Measurements from ENCODE around the gene INO80B. TPM values are rescaled to one million over a fixed set of nuclear protein-coding genes. Genes with fewer than 3 reads are reported as not detected.

Gene INO80B
- total RNA-seq, 2 donors from 2014 or later, result 10.4 to 14.6 TPM

GRCh38 chr2:74499940-74500577 lies 45.2 kb downstream of the INO80B start:
- TF ChIP-seq, protein P1, sequence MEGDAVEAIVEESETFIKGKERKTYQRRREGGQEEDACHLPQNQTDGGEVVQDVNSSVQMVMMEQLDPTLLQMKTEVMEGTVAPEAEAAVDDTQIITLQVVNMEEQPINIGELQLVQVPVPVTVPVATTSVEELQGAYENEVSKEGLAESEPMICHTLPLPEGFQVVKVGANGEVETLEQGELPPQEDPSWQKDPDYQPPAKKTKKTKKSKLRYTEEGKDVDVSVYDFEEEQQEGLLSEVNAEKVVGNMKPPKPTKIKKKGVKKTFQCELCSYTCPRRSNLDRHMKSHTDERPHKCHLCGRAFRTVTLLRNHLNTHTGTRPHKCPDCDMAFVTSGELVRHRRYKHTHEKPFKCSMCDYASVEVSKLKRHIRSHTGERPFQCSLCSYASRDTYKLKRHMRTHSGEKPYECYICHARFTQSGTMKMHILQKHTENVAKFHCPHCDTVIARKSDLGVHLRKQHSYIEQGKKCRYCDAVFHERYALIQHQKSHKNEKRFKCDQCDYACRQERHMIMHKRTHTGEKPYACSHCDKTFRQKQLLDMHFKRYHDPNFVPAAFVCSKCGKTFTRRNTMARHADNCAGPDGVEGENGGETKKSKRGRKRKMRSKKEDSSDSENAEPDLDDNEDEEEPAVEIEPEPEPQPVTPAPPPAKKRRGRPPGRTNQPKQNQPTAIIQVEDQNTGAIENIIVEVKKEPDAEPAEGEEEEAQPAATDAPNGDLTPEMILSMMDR (IDR thresholded peaks at IDR 0.05), result no peak
- Histone ChIP-seq H3K4me1 (peaks cover 0 to 62% of the 10 kb centered on the region in 2 donors), H3K27ac (no peak overlapping the region), H3K36me3 (peaks cover 4% of the 10 kb centered on the region), H3K9me3 (no peaks in the 10 kb centered on the region), H3K4me3 (peak overlapping the region in 1 of 2 donors; percentile 51), H3K27me3 (peaks cover 18 to 21% of the 10 kb centered on the region in 2 donors)
- DNase-seq (ENCODE audit: low spot score), result no peak

GRCh38 chr2:74500578-74500946 lies 45.7 kb downstream of the INO80B start:
- Histone ChIP-seq H3K27ac (no peak overlapping the region), H3K36me3 (peaks cover 9% of the 10 kb centered on the region), H3K4me3 (no peak overlapping the region), H3K9me3 (no peaks in the 10 kb centered on the region), H3K4me1 (peaks cover 0 to 67% of the 10 kb centered on the region in 2 donors), H3K27me3 (peaks cover 18 to 21% of the 10 kb centered on the region in 2 donors)
- TF ChIP-seq, protein P1 (IDR thresholded peaks at IDR 0.05), result no peak
- DNase-seq (ENCODE audit: low spot score), result no peak

GRCh38 chr2:74501335-74502071 lies 46.6 kb downstream of the INO80B start:
- no peak for DNase-seq (ENCODE audit: low spot score)
- Histone ChIP-seq H3K9me3 (no peaks in the 10 kb centered on the region), H3K27me3 (peaks cover 18 to 21% of the 10 kb centered on the region in 2 donors), H3K4me3 (peak overlapping the region in 1 of 2 donors; percentile 62), H3K4me1 (peaks cover 0 to 77% of the 10 kb centered on the region in 2 donors), H3K27ac (no peak overlapping the region), H3K36me3 (peaks cover 14% of the 10 kb centered on the region)
- TF ChIP-seq, protein P1 (IDR thresholded peaks at IDR 0.05), result no peak

GRCh38 chr2:74502147-74502719 lies 47.3 kb downstream of the INO80B start:
- no peak for DNase-seq (ENCODE audit: low spot score)
- no peaks in the 10 kb centered on the region for H3K9me3 ChIP-seq
- peaks cover 14% of the 10 kb centered on the region for H3K36me3 ChIP-seq
- H3K4me3 ChIP-seq, result peak overlapping the region; percentile 44 to 62
- peaks cover 0 to 82% of the 10 kb centered on the region in 2 donors for H3K4me1 ChIP-seq
- peaks cover 18 to 21% of the 10 kb centered on the region in 2 donors for H3K27me3 ChIP-seq
- H3K27ac ChIP-seq, result peak overlapping the region in 1 of 2 donors; percentile 84
- TF ChIP-seq, protein P1 (IDR thresholded peaks at IDR 0.05), result no peak

- Histone ChIP-seq H3K4me1 (peaks cover 0 to 78% of the 10 kb centered on the region in 2 donors), H3K27ac (peak overlapping the region; percentile 77 to 84), H3K27me3 (peaks cover 14 to 17% of the 10 kb centered on the region in 2 donors), H3K4me3 (peak overlapping the region; percentile 44 to 62), H3K36me3 (peaks cover 14% of the 10 kb centered on the region), H3K9me3 (no peaks in the 10 kb centered on the region)
- TF ChIP-seq, protein P1 (IDR thresholded peaks at IDR 0.05), result peak in 1 of 2 donors; percentile 52
- DNase-seq (ENCODE audit: low spot score), result peak; percentile 96
Measured at GRCh38 chr2:74502720-74503505, 48.0 kb downstream of the INO80B start.
